Activated naive CD4-positive, alpha-beta T cell treated with anti-CD3 and anti-CD28 coated beads, Interleukin-2, amount 10 ng/mL, durations not matched to agents 7 days and 5 days (primary cell): ENCODE data around the gene TENM4.
A peak's percentile ranks its signal among the peaks of the same experiment; 100 is the strongest.

Experiments used
- CTCF ChIA-PET: fragments of 350-600 bp; sonication (Branson Sonifier 250); formaldehyde crosslinking; loops from one replicate; lab custom pipeline; 2021; ENCODE audit warnings: antibody characterized with exemption; lab: Charles Lee
- DNase-seq: peaks from one replicate; pipeline ENCODE4 v3.0.0-alpha.2; 2020
- H3K27ac Mint-ChIP-seq: one replicate; pipeline ENCODE4 v1.8.0; 2021; ENCODE audit warnings: mild to moderate bottlenecking, moderate library complexity, mixed read lengths
- H3K27me3 Mint-ChIP-seq: one replicate; pipeline ENCODE4 v1.8.0; 2021; ENCODE audit warnings: mild to moderate bottlenecking, mixed read lengths
- H3K36me3 Mint-ChIP-seq: one replicate; pipeline ENCODE4 v1.8.0; 2021; ENCODE audit warnings: mixed read lengths
- H3K4me1 Mint-ChIP-seq: one replicate; pipeline ENCODE4 v1.8.0; 2021; ENCODE audit warnings: mixed read lengths
- H3K4me3 Mint-ChIP-seq: one replicate; pipeline ENCODE4 v1.8.0; 2021; ENCODE audit warnings: mild to moderate bottlenecking, moderate library complexity, mixed read lengths
- H3K9me3 Mint-ChIP-seq: one replicate; pipeline ENCODE4 v1.8.0; 2021; ENCODE audit warnings: mixed read lengths

Gene TENM4

GRCh38 chr11:79151396-79151795 lies 289.4 kb downstream of the TENM4 start:
- H3K27me3 Mint-ChIP-seq, result no peaks in the 10 kb centered on the region
- CTCF ChIA-PET, result no interaction called here
- no peak overlapping the region for H3K4me3 Mint-ChIP-seq
- H3K4me1 Mint-ChIP-seq, result no peaks in the 10 kb centered on the region
- H3K9me3 Mint-ChIP-seq, result no peaks in the 10 kb centered on the region
- no peak overlapping the region for H3K27ac Mint-ChIP-seq
- DNase-seq, result no peak
- no peaks in the 10 kb centered on the region for H3K36me3 Mint-ChIP-seq

GRCh38 chr11:79150966-79151365 lies 289.9 kb downstream of the TENM4 start:
- no peak overlapping the region for H3K27ac Mint-ChIP-seq
- no peaks in the 10 kb centered on the region for H3K27me3 Mint-ChIP-seq
- DNase-seq, result no peak

GRCh38 chr11:79150320-79150719 lies 290.5 kb downstream of the TENM4 start:
- Mint-ChIP-seq H3K27me3 (no peaks in the 10 kb centered on the region), H3K4me1 (no peaks in the 10 kb centered on the region), H3K9me3 (no peaks in the 10 kb centered on the region), H3K4me3 (no peak overlapping the region), H3K36me3 (no peaks in the 10 kb centered on the region), H3K27ac (no peak overlapping the region)
- no peak for DNase-seq
- CTCF ChIA-PET, result no interaction called here

More at GRCh38 chr11:79150966-79151365, 289.9 kb downstream of the TENM4 start:
- H3K4me1 Mint-ChIP-seq, result no peaks in the 10 kb centered on the region
- H3K9me3 Mint-ChIP-seq, result no peaks in the 10 kb centered on the region
- CTCF ChIA-PET, result no interaction called here
- H3K36me3 Mint-ChIP-seq, result no peaks in the 10 kb centered on the region
- no peak overlapping the region for H3K4me3 Mint-ChIP-seq

GRCh38 chr11:79147731-79148130 lies 293.1 kb downstream of the TENM4 start:
- H3K9me3 Mint-ChIP-seq, result no peaks in the 10 kb centered on the region
- CTCF ChIA-PET, result no interaction called here
- no peaks in the 10 kb centered on the region for H3K27me3 Mint-ChIP-seq
- no peaks in the 10 kb centered on the region for H3K36me3 Mint-ChIP-seq
- H3K4me3 Mint-ChIP-seq, result no peak overlapping the region
- H3K4me1 Mint-ChIP-seq, result no peaks in the 10 kb centered on the region
- no peak for DNase-seq
- no peak overlapping the region for H3K27ac Mint-ChIP-seq

- Mint-ChIP-seq H3K27ac (no peak overlapping the region), H3K4me1 (no peaks in the 10 kb centered on the region), H3K36me3 (no peaks in the 10 kb centered on the region), H3K27me3 (no peaks in the 10 kb centered on the region), H3K4me3 (no peak overlapping the region), H3K9me3 (no peaks in the 10 kb centered on the region)
- CTCF ChIA-PET, result no interaction called here
- DNase-seq, result no peak
Observed at GRCh38 chr11:79147011-79147410, 293.8 kb downstream of the TENM4 start.

GRCh38 chr11:79139900-79140299 lies 300.9 kb downstream of the TENM4 start:
- no peak overlapping the region for H3K27ac Mint-ChIP-seq
- CTCF ChIA-PET, result no interaction called here
- H3K9me3 Mint-ChIP-seq, result no peaks in the 10 kb centered on the region
- H3K27me3 Mint-ChIP-seq, result no peaks in the 10 kb centered on the region
- no peaks in the 10 kb centered on the region for H3K4me1 Mint-ChIP-seq
- peak; percentile 22 for DNase-seq
- H3K4me3 Mint-ChIP-seq, result no peak overlapping the region
- H3K36me3 Mint-ChIP-seq, result no peaks in the 10 kb centered on the region

- no peak for DNase-seq
- Mint-ChIP-seq H3K9me3 (peaks cover 25% of the 10 kb centered on the region), H3K36me3 (no peaks in the 10 kb centered on the region), H3K27ac (no peak overlapping the region), H3K4me3 (no peak overlapping the region), H3K4me1 (no peaks in the 10 kb centered on the region), H3K27me3 (no peaks in the 10 kb centered on the region)
- CTCF ChIA-PET, result no interaction called here
Observed at GRCh38 chr11:79129702-79130101, 311.1 kb downstream of the TENM4 start.

GRCh38 chr11:79128291-79128690 lies 312.5 kb downstream of the TENM4 start:
- CTCF ChIA-PET, result no interaction called here
- H3K4me1 Mint-ChIP-seq, result no peaks in the 10 kb centered on the region
- no peak overlapping the region for H3K27ac Mint-ChIP-seq
- no peaks in the 10 kb centered on the region for H3K27me3 Mint-ChIP-seq
- no peak for DNase-seq
- no peak overlapping the region for H3K4me3 Mint-ChIP-seq
- peaks cover 25% of the 10 kb centered on the region for H3K9me3 Mint-ChIP-seq
- H3K36me3 Mint-ChIP-seq, result no peaks in the 10 kb centered on the region

- H3K27ac Mint-ChIP-seq, result no peak overlapping the region
- no peak for DNase-seq
- H3K27me3 Mint-ChIP-seq, result no peaks in the 10 kb centered on the region
Observed at GRCh38 chr11:79122759-79123158, 318.1 kb downstream of the TENM4 start.

GRCh38 chr11:79121351-79121750 lies 319.5 kb downstream of the TENM4 start:
- CTCF ChIA-PET, result no interaction called here
- Mint-ChIP-seq H3K9me3 (peaks cover 9% of the 10 kb centered on the region), H3K27me3 (no peaks in the 10 kb centered on the region)

More at GRCh38 chr11:79122759-79123158, 318.1 kb downstream of the TENM4 start:
- H3K4me3 Mint-ChIP-seq, result no peak overlapping the region
- H3K4me1 Mint-ChIP-seq, result no peaks in the 10 kb centered on the region
- no peaks in the 10 kb centered on the region for H3K36me3 Mint-ChIP-seq
- CTCF ChIA-PET, result interaction anchor here (0.7 kb wide), 1 partner anchor 23 kb away, joined by 3 read pairs; no protein-coding TSS in a partner anchor
- H3K9me3 Mint-ChIP-seq, result peaks cover 16% of the 10 kb centered on the region

GRCh38 chr11:79119491-79120284 lies 321.1 kb downstream of the TENM4 start:
- Mint-ChIP-seq H3K9me3 (no peaks in the 10 kb centered on the region), H3K36me3 (no peaks in the 10 kb centered on the region), H3K27me3 (no peaks in the 10 kb centered on the region), H3K4me3 (no peak overlapping the region), H3K27ac (no peak overlapping the region), H3K4me1 (no peaks in the 10 kb centered on the region)
- DNase-seq, result no peak
- CTCF ChIA-PET, result no interaction called here

More at GRCh38 chr11:79121351-79121750, 319.5 kb downstream of the TENM4 start:
- Mint-ChIP-seq H3K36me3 (no peaks in the 10 kb centered on the region), H3K4me1 (no peaks in the 10 kb centered on the region), H3K27ac (no peak overlapping the region), H3K4me3 (no peak overlapping the region)
- DNase-seq, result no peak

- CTCF ChIA-PET, result no interaction called here
- no peak for DNase-seq
- Mint-ChIP-seq H3K4me3 (no peak overlapping the region), H3K9me3 (no peaks in the 10 kb centered on the region), H3K27ac (no peak overlapping the region), H3K27me3 (no peaks in the 10 kb centered on the region), H3K36me3 (no peaks in the 10 kb centered on the region), H3K4me1 (no peaks in the 10 kb centered on the region)
Observed at GRCh38 chr11:79117488-79117887, 323.3 kb downstream of the TENM4 start.

GRCh38 chr11:79116600-79116999 lies 324.2 kb downstream of the TENM4 start:
- CTCF ChIA-PET, result no interaction called here
- DNase-seq, result no peak
- no peaks in the 10 kb centered on the region for H3K9me3 Mint-ChIP-seq
- H3K27me3 Mint-ChIP-seq, result no peaks in the 10 kb centered on the region
- H3K27ac Mint-ChIP-seq, result no peak overlapping the region
- H3K4me3 Mint-ChIP-seq, result no peak overlapping the region
- no peaks in the 10 kb centered on the region for H3K4me1 Mint-ChIP-seq
- H3K36me3 Mint-ChIP-seq, result no peaks in the 10 kb centered on the region

GRCh38 chr11:79113054-79113690 lies 327.7 kb downstream of the TENM4 start:
- no peaks in the 10 kb centered on the region for H3K27me3 Mint-ChIP-seq
- CTCF ChIA-PET, result no interaction called here
- H3K36me3 Mint-ChIP-seq, result no peaks in the 10 kb centered on the region
- H3K27ac Mint-ChIP-seq, result no peak overlapping the region
- H3K4me3 Mint-ChIP-seq, result no peak overlapping the region
- no peaks in the 10 kb centered on the region for H3K4me1 Mint-ChIP-seq
- DNase-seq, result no peak
- no peaks in the 10 kb centered on the region for H3K9me3 Mint-ChIP-seq

- Mint-ChIP-seq H3K4me3 (no peak overlapping the region), H3K4me1 (no peaks in the 10 kb centered on the region), H3K36me3 (no peaks in the 10 kb centered on the region), H3K27me3 (no peaks in the 10 kb centered on the region), H3K27ac (no peak overlapping the region), H3K9me3 (no peaks in the 10 kb centered on the region)
- DNase-seq, result no peak
- CTCF ChIA-PET, result no interaction called here
Observed at GRCh38 chr11:79110796-79111195, 330.0 kb downstream of the TENM4 start.
